ENCODE data around the gene VWDE. TPM values are rescaled to one million over a fixed set of nuclear protein-coding genes. Genes with fewer than 3 reads are reported as not detected.
"Not testable (repeated sequence)": the region's sequence is repeated elsewhere in the genome, so short reads cannot be mapped to it uniquely, and the experiment has no call there.

Gene VWDE
- total RNA-seq, 1 donor from 2014 or later: 1.7 TPM

- DNase-seq (ENCODE audit: low spot score): no peak
Measured at GRCh38 chr7:12401538-12402364, 1.9 kb downstream of the VWDE start.

GRCh38 chr7:12398186-12398585, 5.5 kb downstream of the VWDE start:
- no peak for DNase-seq (ENCODE audit: low spot score)

GRCh38 chr7:12397671-12398070, 6.0 kb downstream of the VWDE start:
- DNase-seq (ENCODE audit: low spot score): no peak

- DNase-seq (ENCODE audit: low spot score): not testable (repeated sequence)
Measured at GRCh38 chr7:12396670-12397069, 7.0 kb downstream of the VWDE start.

- no peak for DNase-seq (ENCODE audit: low spot score)
Measured at GRCh38 chr7:12391922-12392615, 11.6 kb downstream of the VWDE start.

- peak; percentile 23 for DNase-seq (ENCODE audit: low spot score)
Measured at GRCh38 chr7:12389089-12389700, 14.5 kb downstream of the VWDE start.

- DNase-seq (ENCODE audit: low spot score): no peak
Measured at GRCh38 chr7:12386313-12386740, 17.3 kb downstream of the VWDE start.

GRCh38 chr7:12385364-12385786, 18.3 kb downstream of the VWDE start:
- no peak for DNase-seq (ENCODE audit: low spot score)

- DNase-seq (ENCODE audit: low spot score): no peak
Measured at GRCh38 chr7:12383377-12383776, 20.3 kb downstream of the VWDE start.

- DNase-seq (ENCODE audit: low spot score): no peak
Measured at GRCh38 chr7:12378389-12378788, 25.3 kb downstream of the VWDE start.

- DNase-seq (ENCODE audit: low spot score): no peak
Measured at GRCh38 chr7:12377406-12377805, 26.3 kb downstream of the VWDE start.

- no peak for DNase-seq (ENCODE audit: low spot score)
Measured at GRCh38 chr7:12373580-12374263, 29.9 kb downstream of the VWDE start.

GRCh38 chr7:12370249-12370648, 33.4 kb downstream of the VWDE start:
- DNase-seq (ENCODE audit: low spot score): no peak

GRCh38 chr7:12369756-12370155, 33.9 kb downstream of the VWDE start:
- no peak for DNase-seq (ENCODE audit: low spot score)

- no peak for DNase-seq (ENCODE audit: low spot score)
Measured at GRCh38 chr7:12369072-12369471, 34.6 kb downstream of the VWDE start.

GRCh38 chr7:12360948-12361347, 42.7 kb downstream of the VWDE start:
- DNase-seq (ENCODE audit: low spot score): no peak

- no peak for DNase-seq (ENCODE audit: low spot score)
Measured at GRCh38 chr7:12358694-12359093, 45.0 kb downstream of the VWDE start.

GRCh38 chr7:12357508-12357907, 46.2 kb downstream of the VWDE start:
- DNase-seq (ENCODE audit: low spot score): no peak

- DNase-seq (ENCODE audit: low spot score): no peak
Measured at GRCh38 chr7:12351843-12352242, 51.8 kb downstream of the VWDE start.

GRCh38 chr7:12350971-12351370, 52.7 kb downstream of the VWDE start:
- DNase-seq (ENCODE audit: low spot score): no peak

GRCh38 chr7:12337095-12337494, 66.6 kb downstream of the VWDE start:
- no peak for DNase-seq (ENCODE audit: low spot score)
